PFSK-1 (cell line): ENCODE measurements around the gene USP9X.

ENCODE experiments used
- FOXP2 ChIP-seq: optimal IDR thresholded peaks from 2 replicates; pipeline ENCODE3; 2011; ENCODE audit warnings: borderline replicate concordance, control low read depth, inconsistent platforms; ENCODE audit not compliant: insufficient read depth; ENCODE audit errors: extremely low read length, extremely low read depth
- POLR2AphosphoS5 ChIP-seq: IDR thresholded peaks from 2 replicates; pipeline ENCODE4 v1.6.1; 2012; ENCODE audit warnings: low read depth, mild to moderate bottlenecking, control low read depth, low read length, moderate library complexity
- REST ChIP-seq, 2 experiments: IDR thresholded peaks; 2 replicates each; pipeline versions ENCODE4 v1.6.1 to v1.8.0; 2011 to 2012; ENCODE audit warnings: low read depth in 2 of 2, low read length in 2 of 2, control low read depth in 1 of 2, inconsistent platforms in 1 of 2, mild to moderate bottlenecking in 1 of 2, moderate library complexity in 1 of 2; ENCODE audit not compliant: insufficient read depth in 1 of 2
- SIN3A ChIP-seq: IDR thresholded peaks from 2 replicates; pipeline ENCODE4 v1.6.1; 2012; ENCODE audit warnings: mild to moderate bottlenecking, low read length, moderate library complexity, borderline replicate concordance; ENCODE audit not compliant: insufficient read depth
- TAF1 ChIP-seq: IDR thresholded peaks from 2 replicates; pipeline ENCODE4 v1.6.1; 2012; ENCODE audit warnings: low read length, control low read depth, borderline replicate concordance; ENCODE audit not compliant: insufficient read depth

USP9X gene

GRCh38 chrX:41127477-41128192, 42.4 kb downstream of the USP9X start:
- TF ChIP-seq FOXP2 = no peak
- TF ChIP-seq TAF1 = no peak
- TF ChIP-seq POLR2AphosphoS5 = no peak
- no peak for TF ChIP-seq SIN3A
- no peak for TF ChIP-seq REST (IDR thresholded peaks at IDR 0.05; ENCODE audit: insufficient read depth in 1 of 2, low read depth in 2 of 2, low read length in 2 of 2)

GRCh38 chrX:41128955-41129354, 43.7 kb downstream of the USP9X start:
- TF ChIP-seq FOXP2 (no peak), POLR2AphosphoS5 (no peak), SIN3A (no peak), TAF1 (no peak), REST (IDR thresholded peaks at IDR 0.05; ENCODE audit: insufficient read depth in 1 of 2, low read depth in 2 of 2, low read length in 2 of 2) (no peak)

- TF ChIP-seq POLR2AphosphoS5 (no peak), REST (IDR thresholded peaks at IDR 0.05; ENCODE audit: insufficient read depth in 1 of 2, low read depth in 2 of 2, low read length in 2 of 2) (no peak), SIN3A (no peak), FOXP2 (no peak), TAF1 (no peak)
Measured at GRCh38 chrX:41131766-41132165, 46.5 kb downstream of the USP9X start.

- TF ChIP-seq SIN3A (no peak), FOXP2 (no peak), TAF1 (no peak), POLR2AphosphoS5 (no peak), REST (IDR thresholded peaks at IDR 0.05; ENCODE audit: insufficient read depth in 1 of 2, low read depth in 2 of 2, low read length in 2 of 2) (no peak)
Measured at GRCh38 chrX:41133551-41133950, 48.3 kb downstream of the USP9X start.
